Gastroesophageal sphincter (tissue), 4 donors: ENCODE data around the gene HDAC10. TPM values are rescaled to one million over a fixed set of nuclear protein-coding genes. Genes with fewer than 3 reads are reported as not detected.

ENCODE experiments used
- ATAC-seq: fragments of 150-250 bp; one replicate; pipeline ENCODE4 v1.9.1; 2016; ENCODE audit warnings: mild to moderate bottlenecking, moderate library complexity
- H3K27ac ChIP-seq, 4 donors: fragments of 200-600 bp; sonication (generic) in 3 of 4; 1 replicate in 3 of 4; 2 replicates in 1 of 4; pipeline ENCODE4 v1.5.1; 2016 to 2019
- H3K27me3 ChIP-seq: fragments of 200-600 bp; sonication (generic); one replicate; pipeline ENCODE4 v1.5.1; 2019
- H3K36me3 ChIP-seq, 2 donors: fragments of 200-600 bp; sonication (generic); one replicate each; pipeline ENCODE4 v1.5.1; 2019; ENCODE audit warnings: control low read depth in 1 of 2
- H3K4me1 ChIP-seq, 3 donors: fragments of 200-600 bp; sonication (generic); 1 replicate in 2 of 3; 2 replicates in 1 of 3; pipeline ENCODE4 v1.5.1; 2016 to 2019; ENCODE audit warnings: control low read depth in 2 of 3
- H3K4me3 ChIP-seq, 2 donors: fragments of 200-600 bp; sonication (generic); one replicate each; pipeline ENCODE4 v1.5.1; 2019; ENCODE audit warnings: mild to moderate bottlenecking in 1 of 2, moderate library complexity in 1 of 2
- H3K9me3 ChIP-seq, 3 donors: fragments of 200-600 bp; sonication (generic); one replicate each; pipeline ENCODE4 v1.5.1; 2017 to 2019; ENCODE audit warnings: control low read depth in 2 of 3
- CTCF ChIP-seq, 4 experiments: fragments of 200-600 bp in 2 of 4; fragments of 450-650 bp in 2 of 4; sonication (generic) in 1 of 4; IDR thresholded peaks; one replicate each; pipeline ENCODE4 v1.5.1; 2017 to 2019; ENCODE audit warnings: antibody characterized with exemption in 4 of 4, mild to moderate bottlenecking in 2 of 4, moderate library complexity in 2 of 4
- EP300 ChIP-seq: sonication (generic); formaldehyde crosslinking; IDR thresholded peaks from one replicate; pipeline ENCODE4 v1.6.1; 2017; ENCODE audit warnings: antibody characterized with exemption, mild to moderate bottlenecking
- POLR2A ChIP-seq, 2 donors: fragments of 450-650 bp; IDR thresholded peaks; one replicate each; pipeline ENCODE4 v1.6.1; 2017; ENCODE audit warnings: antibody characterized with exemption in 2 of 2, mild to moderate bottlenecking in 2 of 2, moderate library complexity in 1 of 2
- POLR2AphosphoS5 ChIP-seq: sonication (generic); formaldehyde crosslinking; IDR thresholded peaks from one replicate; pipeline ENCODE4 v1.6.1; 2017; ENCODE audit warnings: antibody characterized with exemption
- WGBS, 2 donors: methylation state at CpG; one replicate each; pipeline ENCODE4 v1.1.5; 2018; ENCODE audit warnings: low coverage in 1 of 2; 5-methylcytosine and 5-hydroxymethylcytosine counted together
- total RNA-seq, 4 donors: library from RNA; depleted of rRNA; stranded (reverse); fragments of >200 nt; gene quantifications; one replicate each; pipeline ENCODE4 v1.1.0, GENCODE V29; 2016

The HDAC10 gene
- 10 to 100 TPM in 3 of 4 donors, 1 to 10 TPM in 1; 9.4 to 24.7 (median 12.5) TPM for total RNA-seq

GRCh38 chr22:50250555-50251476 is at the start of gene HDAC10:
TSS of gene HDAC10 (minus strand) at chr22:50251265. CDS start at chr22:50251032, 233 bp downstream.
- ATAC-seq = peak; percentile 75
- H3K27me3 ChIP-seq = no peaks in the 10 kb centered on the region
- peaks cover 0 to 32% of the 10 kb centered on the region in 2 donors for H3K36me3 ChIP-seq
- peak within 1 kb of the TSS in 3 of 4 donors; percentile 82 to 83 (median 82) for H3K27ac ChIP-seq
- 6% methylated on average over 3 of the region's 81 CpGs; no CpG with 5 or more reads in 1 of the 2 donors for WGBS, 2 donors
- H3K9me3 ChIP-seq = no peaks in the 10 kb centered on the region
- TF ChIP-seq POLR2AphosphoS5 (no peak), POLR2A (IDR thresholded peaks at IDR 0.05) (peak in 1 of 2 donors; percentile 43), CTCF (IDR thresholded peaks at IDR 0.05) (no peak)
- peak within 1 kb of the TSS; percentile 25 to 74 for H3K4me3 ChIP-seq
- peaks cover 0 to 64% (median 27%) of the 10 kb centered on the region in 3 donors for H3K4me1 ChIP-seq

GRCh38 chr22:50300620-50301257 is 49.7 kb upstream of the HDAC10 start:
- Histone ChIP-seq H3K36me3 (no peaks in the 10 kb centered on the region), H3K4me3 (peak overlapping the region in 1 of 2 donors; percentile 49), H3K9me3 (no peaks in the 10 kb centered on the region), H3K27me3 (no peaks in the 10 kb centered on the region), H3K4me1 (peaks cover 4 to 100% (median 83%) of the 10 kb centered on the region in 3 donors), H3K27ac (peak overlapping the region in 3 of 4 donors; percentile 90 to 94 (median 93))
- TF ChIP-seq POLR2AphosphoS5 (no peak), CTCF (IDR thresholded peaks at IDR 0.05) (no peak), EP300 (no peak), POLR2A (IDR thresholded peaks at IDR 0.05) (no peak)
- 78% methylated on average over 6 of the region's 14 CpGs; no CpG with 5 or more reads in 1 of the 2 donors for WGBS, 2 donors
- ATAC-seq = no peak

GRCh38 chr22:50299785-50300619 is 48.9 kb upstream of the HDAC10 start:
- Histone ChIP-seq H3K36me3 (no peaks in the 10 kb centered on the region), H3K27me3 (no peaks in the 10 kb centered on the region), H3K4me3 (peak overlapping the region in 1 of 2 donors; percentile 49), H3K9me3 (no peaks in the 10 kb centered on the region), H3K4me1 (peaks cover 0 to 100% (median 76%) of the 10 kb centered on the region in 3 donors), H3K27ac (peak overlapping the region in 3 of 4 donors; percentile 65 to 94 (median 90))
- ATAC-seq = no peak
- WGBS, 2 donors = no CpG with 5 or more reads among the region's 93 CpGs
- TF ChIP-seq POLR2AphosphoS5 (no peak), POLR2A (IDR thresholded peaks at IDR 0.05) (no peak), CTCF (IDR thresholded peaks at IDR 0.05) (no peak), EP300 (no peak)

- no peaks in the 10 kb centered on the region for H3K9me3 ChIP-seq
- no peak for ATAC-seq
- no peaks in the 10 kb centered on the region for H3K27me3 ChIP-seq
- peak overlapping the region in 3 of 4 donors; percentile 65 to 94 (median 90) for H3K27ac ChIP-seq
- H3K4me1 ChIP-seq = peaks cover 0 to 100% (median 72%) of the 10 kb centered on the region in 3 donors
- H3K36me3 ChIP-seq = no peaks in the 10 kb centered on the region
- TF ChIP-seq POLR2A (IDR thresholded peaks at IDR 0.05) = no peak
- no peak for TF ChIP-seq CTCF (IDR thresholded peaks at IDR 0.05)
- TF ChIP-seq POLR2AphosphoS5 = no peak
- TF ChIP-seq EP300 = no peak
- peak overlapping the region in 1 of 2 donors; percentile 49 for H3K4me3 ChIP-seq
- 52 to 100% methylated on average over 1 to 17 of the region's 59 CpGs for WGBS, 2 donors
These were observed 48.1 kb upstream of the HDAC10 start for GRCh38 chr22:50298937-50299784.
